Mesenchymal stem cell (in vitro differentiated cells and primary cell): ENCODE data around the gene CCN6.

Experiments used
- DNase-seq: peaks from one replicate; pipeline ENCODE4 v3.0.0-alpha.2; 2013
- H2AFZ ChIP-seq: one replicate; pipeline ENCODE4 v1.6.1; 2013; ENCODE audit warnings: low read depth, mild to moderate bottlenecking, control low read depth, inconsistent platforms, low read length, moderate library complexity
- H2AK5ac ChIP-seq: 2 replicates; pipeline ENCODE4 v1.6.1; 2013; ENCODE audit warnings: low read length, moderate library complexity, mild to moderate bottlenecking, inconsistent platforms; ENCODE audit not compliant: severe bottlenecking
- H2BK120ac ChIP-seq: one replicate; pipeline ENCODE4 v1.6.1; 2013; ENCODE audit warnings: low read depth, mild to moderate bottlenecking, inconsistent platforms, low read length, moderate library complexity
- H2BK12ac ChIP-seq, 2 experiments: one replicate each; pipeline ENCODE4 v1.6.1; 2013; ENCODE audit warnings: inconsistent platforms in 2 of 2, low read length in 2 of 2, mild to moderate bottlenecking in 2 of 2, moderate library complexity in 2 of 2, control low read depth in 1 of 2
- H2BK15ac ChIP-seq: one replicate; pipeline ENCODE4 v1.6.1; 2013; ENCODE audit warnings: mild to moderate bottlenecking, low read depth, inconsistent platforms; ENCODE audit not compliant: poor library complexity, severe bottlenecking
- H2BK5ac ChIP-seq: 2 replicates; pipeline ENCODE4 v1.6.1; 2013; ENCODE audit warnings: low read depth, mild to moderate bottlenecking, low read length, control low read depth, inconsistent platforms; ENCODE audit not compliant: poor library complexity, severe bottlenecking
- H3K14ac ChIP-seq, 2 experiments: one replicate each; pipeline ENCODE4 v1.6.1; 2013; ENCODE audit warnings: inconsistent platforms in 2 of 2, low read length in 2 of 2, control low read depth in 1 of 2, mild to moderate bottlenecking in 1 of 2, moderate library complexity in 1 of 2
- H3K18ac ChIP-seq, 2 experiments: one replicate each; pipeline ENCODE4 v1.6.1; 2013; ENCODE audit warnings: inconsistent platforms in 2 of 2, low read length in 2 of 2, control low read depth in 1 of 2, low read depth in 1 of 2, mild to moderate bottlenecking in 1 of 2
- H3K23ac ChIP-seq, 2 experiments: one replicate each; pipeline ENCODE4 v1.6.1; 2013; ENCODE audit warnings: inconsistent platforms in 2 of 2, low read length in 2 of 2, mild to moderate bottlenecking in 2 of 2, moderate library complexity in 2 of 2, control low read depth in 1 of 2
- H3K27ac ChIP-seq: 2 replicates; pipeline ENCODE4 v1.5.1; 2013; ENCODE audit warnings: mild to moderate bottlenecking, moderate library complexity, low read length, control low read depth, inconsistent platforms; ENCODE audit not compliant: poor library complexity, severe bottlenecking
- H3K27me3 ChIP-seq, 2 experiments: 2 replicates each; pipeline versions ENCODE4 v1.6.1 to v1.7.0; 2013; ENCODE audit warnings: low read length in 2 of 2, mild to moderate bottlenecking in 2 of 2, moderate library complexity in 2 of 2, control low read depth in 1 of 2, inconsistent platforms in 1 of 2; ENCODE audit not compliant: control insufficient read depth in 1 of 2, insufficient read depth in 1 of 2
- H3K36me3 ChIP-seq, 2 experiments: 2 replicates each; pipeline versions ENCODE4 v1.6.1 to v1.7.0; 2013; ENCODE audit warnings: low read length in 2 of 2, control low read depth in 1 of 2, inconsistent platforms in 1 of 2, low read depth in 1 of 2, mild to moderate bottlenecking in 1 of 2; ENCODE audit not compliant: insufficient read depth in 2 of 2, control insufficient read depth in 1 of 2
- H3K4ac ChIP-seq, 2 experiments: one replicate each; pipeline ENCODE4 v1.6.1; 2013; ENCODE audit warnings: inconsistent platforms in 2 of 2, low read length in 2 of 2, mild to moderate bottlenecking in 2 of 2, moderate library complexity in 2 of 2, control low read depth in 1 of 2, low read depth in 1 of 2
- H3K4me1 ChIP-seq: 2 replicates; pipeline ENCODE4 v1.6.1; 2013; ENCODE audit warnings: low read depth, low read length, control low read depth; ENCODE audit not compliant: control insufficient read depth, insufficient read depth
- H3K4me2 ChIP-seq: 2 replicates; pipeline ENCODE4 v1.6.1; 2013; ENCODE audit warnings: low read length, mild to moderate bottlenecking, inconsistent platforms; ENCODE audit not compliant: poor library complexity, severe bottlenecking
- H3K4me3 ChIP-seq, 2 experiments: 2 replicates each; pipeline versions ENCODE4 v1.5.1 to v1.7.0; 2013; ENCODE audit warnings: low read length in 2 of 2, mild to moderate bottlenecking in 2 of 2, control low read depth in 1 of 2, low read depth in 1 of 2; ENCODE audit not compliant: insufficient read depth in 1 of 2
- H3K79me1 ChIP-seq: replicated peaks from 2 replicates; pipeline ENCODE4 v1.6.1; 2013; ENCODE audit warnings: mild to moderate bottlenecking, control low read depth, low read length, inconsistent platforms; ENCODE audit not compliant: poor library complexity, severe bottlenecking
- H3K9ac ChIP-seq: 2 replicates; pipeline ENCODE4 v1.7.0; 2013; ENCODE audit warnings: mild to moderate bottlenecking, low read length, moderate library complexity
- H3K9me3 ChIP-seq: 2 replicates; pipeline ENCODE4 v1.7.0; 2013; ENCODE audit warnings: mild to moderate bottlenecking, low read length; ENCODE audit not compliant: control insufficient read depth
- H4K8ac ChIP-seq: one replicate; pipeline ENCODE4 v1.6.1; 2013; ENCODE audit warnings: inconsistent platforms, mild to moderate bottlenecking, low read length, moderate library complexity
- H4K91ac ChIP-seq: one replicate; pipeline ENCODE4 v1.6.1; 2013; ENCODE audit warnings: mild to moderate bottlenecking, low read length, inconsistent platforms
- WGBS: methylation state at CpG from one replicate; pipeline ENCODE4 v1.1.7; 2013; ENCODE audit warnings: mixed read lengths; 5-methylcytosine and 5-hydroxymethylcytosine counted together

The CCN6 gene

GRCh38 chr6:112114577-112115223 lies 60.8 kb downstream of the CCN6 start:
- no CpG with 5 or more reads among the region's 3 CpGs for WGBS
- H3K23ac ChIP-seq: no peak overlapping the region
- H2BK120ac ChIP-seq: no peak overlapping the region
- peaks cover 0 to 100% of the 10 kb centered on the region in 2 experiments for H3K36me3 ChIP-seq
- H3K9ac ChIP-seq: no peak overlapping the region
- H2BK12ac ChIP-seq: no peak overlapping the region
- no peaks in the 10 kb centered on the region for H3K9me3 ChIP-seq
- no peak overlapping the region for H3K27ac ChIP-seq
- H2BK5ac ChIP-seq: no peak overlapping the region
- DNase-seq: no peak
- peaks cover 5% of the 10 kb centered on the region for H3K4me1 ChIP-seq
- H2BK15ac ChIP-seq: no peak overlapping the region
- no peak overlapping the region for H2AFZ ChIP-seq
- no peak overlapping the region for H3K14ac ChIP-seq
- H3K27me3 ChIP-seq: no peaks in the 10 kb centered on the region
- H3K4ac ChIP-seq: no peak overlapping the region
- no peak overlapping the region for H3K4me3 ChIP-seq
- no peaks in the 10 kb centered on the region for H3K79me1 ChIP-seq
- no peak overlapping the region for H2AK5ac ChIP-seq
- no peak overlapping the region for H4K91ac ChIP-seq
- H3K18ac ChIP-seq: no peak overlapping the region
- H4K8ac ChIP-seq: no peak overlapping the region
- no peak overlapping the region for H3K4me2 ChIP-seq

DNA sequence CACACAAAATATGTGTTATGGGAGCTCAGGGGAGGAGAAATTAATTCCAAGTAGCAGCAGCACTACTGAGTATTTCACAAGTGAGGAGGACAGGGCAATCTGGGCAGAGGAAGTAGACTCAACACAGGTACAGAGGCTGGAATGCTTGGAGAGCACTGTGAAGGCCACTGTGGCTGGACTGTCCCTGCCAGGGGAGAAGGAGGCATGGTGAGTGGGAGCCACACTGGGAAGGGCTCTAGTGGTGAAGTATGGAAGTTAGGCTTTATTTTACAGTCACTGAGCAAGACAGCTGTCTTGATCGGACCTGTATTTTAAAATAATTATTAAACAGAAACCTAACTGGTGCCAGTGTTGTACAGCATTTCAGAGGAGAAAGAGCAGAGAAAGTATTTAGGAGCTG lies 62.3 kb downstream of the CCN6 start:
- no peak overlapping the region for H2BK12ac ChIP-seq
- no peak overlapping the region for H3K4me2 ChIP-seq
- no peaks in the 10 kb centered on the region for H3K9me3 ChIP-seq
- H3K79me1 ChIP-seq: no peaks in the 10 kb centered on the region
- DNase-seq: no peak
- H3K9ac ChIP-seq: no peak overlapping the region
- 100% methylated on average over 1 of the region's 1 CpG for WGBS
- no peak overlapping the region for H3K18ac ChIP-seq
- H3K27ac ChIP-seq: no peak overlapping the region
- peak overlapping the region in 1 of 2 experiments; percentile 44 for H3K14ac ChIP-seq
- H2BK15ac ChIP-seq: no peak overlapping the region
- no peak overlapping the region for H2AK5ac ChIP-seq
- no peak overlapping the region for H3K4ac ChIP-seq
- peaks cover 0 to 100% of the 10 kb centered on the region in 2 experiments for H3K36me3 ChIP-seq
- H2BK5ac ChIP-seq: no peak overlapping the region
- H3K4me3 ChIP-seq: no peak overlapping the region
- no peak overlapping the region for H2BK120ac ChIP-seq
- H2AFZ ChIP-seq: peak overlapping the region; percentile 73
- peaks cover 5% of the 10 kb centered on the region for H3K4me1 ChIP-seq
- no peak overlapping the region for H4K91ac ChIP-seq
- H3K27me3 ChIP-seq: no peaks in the 10 kb centered on the region
- no peak overlapping the region for H3K23ac ChIP-seq
- no peak overlapping the region for H4K8ac ChIP-seq

GRCh38 chr6:112117554-112117953 lies 63.6 kb downstream of the CCN6 start:
- no peaks in the 10 kb centered on the region for H3K27me3 ChIP-seq
- H3K4ac ChIP-seq: no peak overlapping the region
- H3K18ac ChIP-seq: peak overlapping the region in 1 of 2 experiments; percentile 4
- peaks cover 5% of the 10 kb centered on the region for H3K4me1 ChIP-seq
- peaks cover 0 to 100% of the 10 kb centered on the region in 2 experiments for H3K36me3 ChIP-seq
- H2BK12ac ChIP-seq: no peak overlapping the region
- no peak overlapping the region for H4K91ac ChIP-seq
- H3K23ac ChIP-seq: no peak overlapping the region
- H2BK120ac ChIP-seq: no peak overlapping the region
- H3K27ac ChIP-seq: peak overlapping the region; percentile 8
- no peak overlapping the region for H3K4me2 ChIP-seq
- H2AFZ ChIP-seq: no peak overlapping the region
- H4K8ac ChIP-seq: no peak overlapping the region
- H3K14ac ChIP-seq: no peak overlapping the region
- no peak overlapping the region for H3K9ac ChIP-seq
- peak; percentile 24 for DNase-seq
- H3K4me3 ChIP-seq: no peak overlapping the region
- H2BK15ac ChIP-seq: no peak overlapping the region
- H2AK5ac ChIP-seq: no peak overlapping the region
- no peaks in the 10 kb centered on the region for H3K79me1 ChIP-seq
- H3K9me3 ChIP-seq: no peaks in the 10 kb centered on the region
- H2BK5ac ChIP-seq: no peak overlapping the region
- no CpG with 5 or more reads among the region's 1 CpG for WGBS

DNA sequence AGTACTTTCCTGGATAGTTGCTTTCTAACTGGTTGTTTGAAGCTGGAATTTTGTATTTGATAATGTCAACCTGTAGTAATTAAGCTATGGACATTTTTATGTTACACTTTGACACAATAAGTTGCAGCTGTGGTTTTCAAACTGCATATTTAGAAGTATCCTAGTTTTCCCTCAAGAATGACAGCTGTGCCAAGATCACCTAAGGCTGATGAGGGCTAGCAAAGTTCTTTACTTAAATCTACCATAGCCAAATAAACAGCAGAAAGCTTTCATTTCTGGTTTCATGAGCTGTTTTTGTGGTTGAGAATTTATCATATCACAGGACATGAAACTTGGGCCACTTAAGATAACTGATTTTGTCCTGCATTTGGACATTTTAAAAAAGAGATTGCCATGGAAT lies 64.1 kb downstream of the CCN6 start:
- no peak overlapping the region for H3K18ac ChIP-seq
- no peak for DNase-seq
- no peaks in the 10 kb centered on the region for H3K9me3 ChIP-seq
- H2AK5ac ChIP-seq: no peak overlapping the region
- no peak overlapping the region for H2BK5ac ChIP-seq
- no peak overlapping the region for H3K27ac ChIP-seq
- no peak overlapping the region for H3K9ac ChIP-seq
- H4K91ac ChIP-seq: no peak overlapping the region
- H3K79me1 ChIP-seq: no peaks in the 10 kb centered on the region
- no peak overlapping the region for H3K4ac ChIP-seq
- no peak overlapping the region for H2AFZ ChIP-seq
- H3K4me3 ChIP-seq: no peak overlapping the region
- H3K4me2 ChIP-seq: no peak overlapping the region
- peaks cover 5% of the 10 kb centered on the region for H3K4me1 ChIP-seq
- no peak overlapping the region for H2BK15ac ChIP-seq
- peaks cover 0 to 100% of the 10 kb centered on the region in 2 experiments for H3K36me3 ChIP-seq
- H3K23ac ChIP-seq: no peak overlapping the region
- no peaks in the 10 kb centered on the region for H3K27me3 ChIP-seq
- H3K14ac ChIP-seq: no peak overlapping the region
- H2BK12ac ChIP-seq: no peak overlapping the region
- H2BK120ac ChIP-seq: no peak overlapping the region
- no peak overlapping the region for H4K8ac ChIP-seq
